HL-60 (cell line): ENCODE results near the gene EVA1C.

Experiments
- DNase-seq, 2 experiments: peaks; one replicate each; pipeline ENCODE4 v3.0.0-alpha.2; 2010 to 2020; ENCODE audit warnings: low read depth in 1 of 2, low spot score in 1 of 2
- H3K27ac ChIP-seq: fragments of 250-450 bp; sonication (Bioruptor Pico); replicated peaks from 2 replicates; pipeline ENCODE4 v1.5.1; 2020; ENCODE audit warnings: mild to moderate bottlenecking, moderate library complexity
- H3K27me3 ChIP-seq: fragments of 250-450 bp; sonication (Bioruptor Pico); 2 replicates; pipeline ENCODE4 v1.5.1; 2021; ENCODE audit warnings: mild to moderate bottlenecking, moderate library complexity; ENCODE audit not compliant: insufficient read depth, poor library complexity, severe bottlenecking
- H3K4me3 ChIP-seq: replicated peaks from 2 replicates; pipeline ENCODE4 v1.5.1; 2011; ENCODE audit warnings: mild to moderate bottlenecking, control low read depth, low read length; ENCODE audit not compliant: insufficient read depth
- GABPA ChIP-seq: IDR thresholded peaks from 2 replicates; pipeline ENCODE4 v1.6.1; 2012; ENCODE audit warnings: low read depth
- POLR2AphosphoS5 ChIP-seq: IDR thresholded peaks from 2 replicates; pipeline ENCODE4 v1.6.1; 2012; ENCODE audit warnings: low read depth
- SPI1 ChIP-seq: IDR thresholded peaks from 2 replicates; pipeline ENCODE4 v1.6.1; 2012; ENCODE audit warnings: low read depth, mild to moderate bottlenecking, borderline replicate concordance
- TF ChIP-seq, protein P1 (sequence below): IDR thresholded peaks from one replicate; pipeline ENCODE4 v1.5.1; 2011; ENCODE audit warnings: low read length, control low read depth, inconsistent platforms; ENCODE audit not compliant: insufficient read depth
- TF ChIP-seq, protein P2 (sequence below): IDR thresholded peaks from 2 replicates; pipeline ENCODE4 v1.6.1; 2012; ENCODE audit warnings: low read depth; ENCODE audit not compliant: insufficient replicate concordance

Gene EVA1C

DNA sequence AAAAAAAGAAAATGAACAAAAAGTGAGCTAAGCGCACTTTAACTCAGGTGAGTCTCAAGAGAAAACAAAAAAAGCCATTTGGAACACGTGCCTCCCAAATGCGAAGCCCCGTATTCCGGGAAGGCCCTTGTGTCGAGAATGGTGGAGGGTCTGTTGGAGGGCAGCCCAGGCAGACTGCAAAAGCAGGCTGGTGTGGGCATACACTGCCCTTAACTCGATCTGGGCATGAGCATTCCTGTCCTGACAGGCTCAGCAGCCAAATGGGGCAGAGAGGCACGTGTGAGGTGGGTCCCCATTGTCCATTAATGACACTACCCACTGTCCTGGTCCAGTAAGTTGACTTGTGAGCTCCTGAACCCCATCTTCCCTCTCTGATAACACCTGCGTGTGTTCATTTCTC, 57.7 kb downstream of the EVA1C start:
- H3K27ac ChIP-seq, result no peak overlapping the region
- no peaks in the 10 kb centered on the region for H3K27me3 ChIP-seq
- TF ChIP-seq, protein P1, sequence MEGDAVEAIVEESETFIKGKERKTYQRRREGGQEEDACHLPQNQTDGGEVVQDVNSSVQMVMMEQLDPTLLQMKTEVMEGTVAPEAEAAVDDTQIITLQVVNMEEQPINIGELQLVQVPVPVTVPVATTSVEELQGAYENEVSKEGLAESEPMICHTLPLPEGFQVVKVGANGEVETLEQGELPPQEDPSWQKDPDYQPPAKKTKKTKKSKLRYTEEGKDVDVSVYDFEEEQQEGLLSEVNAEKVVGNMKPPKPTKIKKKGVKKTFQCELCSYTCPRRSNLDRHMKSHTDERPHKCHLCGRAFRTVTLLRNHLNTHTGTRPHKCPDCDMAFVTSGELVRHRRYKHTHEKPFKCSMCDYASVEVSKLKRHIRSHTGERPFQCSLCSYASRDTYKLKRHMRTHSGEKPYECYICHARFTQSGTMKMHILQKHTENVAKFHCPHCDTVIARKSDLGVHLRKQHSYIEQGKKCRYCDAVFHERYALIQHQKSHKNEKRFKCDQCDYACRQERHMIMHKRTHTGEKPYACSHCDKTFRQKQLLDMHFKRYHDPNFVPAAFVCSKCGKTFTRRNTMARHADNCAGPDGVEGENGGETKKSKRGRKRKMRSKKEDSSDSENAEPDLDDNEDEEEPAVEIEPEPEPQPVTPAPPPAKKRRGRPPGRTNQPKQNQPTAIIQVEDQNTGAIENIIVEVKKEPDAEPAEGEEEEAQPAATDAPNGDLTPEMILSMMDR, result no peak
- TF ChIP-seq, protein P2, sequence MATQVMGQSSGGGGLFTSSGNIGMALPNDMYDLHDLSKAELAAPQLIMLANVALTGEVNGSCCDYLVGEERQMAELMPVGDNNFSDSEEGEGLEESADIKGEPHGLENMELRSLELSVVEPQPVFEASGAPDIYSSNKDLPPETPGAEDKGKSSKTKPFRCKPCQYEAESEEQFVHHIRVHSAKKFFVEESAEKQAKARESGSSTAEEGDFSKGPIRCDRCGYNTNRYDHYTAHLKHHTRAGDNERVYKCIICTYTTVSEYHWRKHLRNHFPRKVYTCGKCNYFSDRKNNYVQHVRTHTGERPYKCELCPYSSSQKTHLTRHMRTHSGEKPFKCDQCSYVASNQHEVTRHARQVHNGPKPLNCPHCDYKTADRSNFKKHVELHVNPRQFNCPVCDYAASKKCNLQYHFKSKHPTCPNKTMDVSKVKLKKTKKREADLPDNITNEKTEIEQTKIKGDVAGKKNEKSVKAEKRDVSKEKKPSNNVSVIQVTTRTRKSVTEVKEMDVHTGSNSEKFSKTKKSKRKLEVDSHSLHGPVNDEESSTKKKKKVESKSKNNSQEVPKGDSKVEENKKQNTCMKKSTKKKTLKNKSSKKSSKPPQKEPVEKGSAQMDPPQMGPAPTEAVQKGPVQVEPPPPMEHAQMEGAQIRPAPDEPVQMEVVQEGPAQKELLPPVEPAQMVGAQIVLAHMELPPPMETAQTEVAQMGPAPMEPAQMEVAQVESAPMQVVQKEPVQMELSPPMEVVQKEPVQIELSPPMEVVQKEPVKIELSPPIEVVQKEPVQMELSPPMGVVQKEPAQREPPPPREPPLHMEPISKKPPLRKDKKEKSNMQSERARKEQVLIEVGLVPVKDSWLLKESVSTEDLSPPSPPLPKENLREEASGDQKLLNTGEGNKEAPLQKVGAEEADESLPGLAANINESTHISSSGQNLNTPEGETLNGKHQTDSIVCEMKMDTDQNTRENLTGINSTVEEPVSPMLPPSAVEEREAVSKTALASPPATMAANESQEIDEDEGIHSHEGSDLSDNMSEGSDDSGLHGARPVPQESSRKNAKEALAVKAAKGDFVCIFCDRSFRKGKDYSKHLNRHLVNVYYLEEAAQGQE, result no peak
- TF ChIP-seq GABPA (no peak), POLR2AphosphoS5 (no peak), SPI1 (no peak)
- no peak for DNase-seq
- H3K4me3 ChIP-seq, result no peak overlapping the region

DNA sequence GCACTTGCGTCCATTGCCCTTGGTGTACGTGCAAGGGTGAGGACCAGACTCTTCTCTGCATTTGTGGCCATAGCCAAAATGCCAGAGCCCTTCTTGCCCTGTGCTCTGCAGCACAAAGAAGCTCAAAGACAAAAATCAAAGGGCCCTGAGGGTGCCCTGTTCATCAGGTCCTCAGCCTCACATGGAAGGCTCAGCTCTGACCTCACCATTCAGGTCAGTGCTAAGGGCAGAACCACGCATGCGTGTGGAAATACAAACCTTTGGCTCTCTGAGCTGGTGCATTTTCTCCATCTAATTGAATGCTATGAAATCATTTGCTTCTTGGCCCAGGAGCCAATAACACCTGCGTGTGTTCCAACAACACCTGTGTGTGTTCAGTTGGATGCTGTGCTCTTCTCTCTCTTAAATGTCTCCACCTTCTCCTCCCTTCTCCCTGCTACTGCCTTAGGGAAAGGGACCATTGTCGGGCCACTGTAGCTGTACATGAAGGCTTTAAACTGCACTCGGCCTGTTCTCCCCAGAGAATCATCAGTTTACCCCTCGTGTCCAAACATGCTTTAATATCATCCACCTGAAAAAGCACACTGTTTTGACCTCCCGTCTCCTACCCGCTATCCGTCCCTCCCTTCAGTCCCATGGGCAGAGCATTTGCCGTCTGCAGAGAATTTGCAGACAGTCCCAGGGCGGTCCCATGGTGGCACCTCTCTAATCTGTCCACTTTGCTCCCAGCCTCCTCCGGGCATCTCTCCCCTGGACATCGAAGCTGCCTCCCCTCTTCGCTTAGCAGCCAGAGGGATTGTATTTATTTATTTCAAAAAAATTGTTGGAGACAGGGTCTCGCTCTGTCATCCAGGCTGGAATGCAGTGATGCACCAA, 60.6 kb downstream of the EVA1C start:
- no peak for TF ChIP-seq GABPA
- TF ChIP-seq SPI1, result no peak
- TF ChIP-seq, protein P2, result no peak
- TF ChIP-seq POLR2AphosphoS5, result no peak
- TF ChIP-seq, protein P1, result no peak
- Histone ChIP-seq H3K4me3 (no peak overlapping the region), H3K27ac (no peak overlapping the region), H3K27me3 (no peaks in the 10 kb centered on the region)
- DNase-seq, result no peak

DNA sequence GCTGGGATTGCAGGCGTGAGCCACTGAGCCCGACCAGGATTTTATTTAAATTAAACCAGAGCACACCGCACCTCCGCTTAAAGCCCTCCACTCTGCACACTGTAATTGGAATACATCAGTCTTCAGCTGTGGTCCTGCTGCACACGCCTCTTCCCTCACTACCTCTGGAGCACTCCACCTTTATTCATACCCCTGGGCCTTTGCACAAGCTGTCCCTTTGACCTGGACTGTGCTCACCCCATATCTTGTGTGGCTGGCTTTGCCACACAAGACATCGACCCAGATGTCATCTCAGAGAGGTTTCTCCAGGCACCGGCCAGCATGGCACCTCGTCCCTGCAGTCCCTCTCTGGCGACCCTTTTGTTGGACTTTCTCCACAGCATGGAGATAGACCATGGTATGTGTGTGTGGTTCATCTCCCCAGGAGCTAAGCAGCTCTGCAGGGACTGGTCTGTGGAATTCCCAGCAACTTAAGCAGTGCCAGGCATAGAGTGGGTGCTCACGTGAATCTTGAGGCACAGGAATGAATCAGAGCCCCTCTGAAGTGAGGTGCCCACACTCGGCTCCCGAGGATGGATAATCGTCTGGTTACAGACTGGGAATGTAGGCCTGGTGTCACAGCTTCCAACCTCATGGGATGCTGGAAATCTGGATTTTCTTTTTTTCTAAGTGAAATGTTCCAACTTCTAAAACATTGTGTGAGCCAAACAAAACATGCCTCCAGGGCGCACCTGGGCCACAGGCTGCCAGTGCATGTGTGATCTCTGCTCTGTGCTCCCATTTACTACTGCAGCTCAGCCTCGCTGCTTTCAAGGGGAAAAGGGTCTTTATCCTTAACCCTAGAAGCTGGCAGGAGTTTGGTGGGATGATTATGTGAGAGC, 61.9 kb downstream of the EVA1C start:
- DNase-seq, result no peak
- TF ChIP-seq GABPA (no peak), POLR2AphosphoS5 (no peak), SPI1 (no peak)
- TF ChIP-seq, protein P2, result no peak
- TF ChIP-seq, protein P1, result no peak
- Histone ChIP-seq H3K27ac (no peak overlapping the region), H3K4me3 (no peak overlapping the region), H3K27me3 (no peaks in the 10 kb centered on the region)
